Stimulated activated CD8-positive, alpha-beta memory T cell treated with anti-CD3 and anti-CD28 coated beads, Interleukin-15, amount 100 ng/mL, for 4 hours (primary cell): ENCODE results near the gene CDHR2.
A peak's percentile ranks its signal among the peaks of the same experiment; 100 is the strongest.
"Not testable (repeated sequence)": the region's sequence is repeated elsewhere in the genome, so short reads cannot be mapped to it uniquely, and the experiment has no call there.

Experiments
- DNase-seq, 2 donors: peaks; one replicate each; pipeline ENCODE4 v3.0.0-alpha.2; 2020; ENCODE audit warnings: low read depth in 2 of 2

CDHR2 gene

DNA sequence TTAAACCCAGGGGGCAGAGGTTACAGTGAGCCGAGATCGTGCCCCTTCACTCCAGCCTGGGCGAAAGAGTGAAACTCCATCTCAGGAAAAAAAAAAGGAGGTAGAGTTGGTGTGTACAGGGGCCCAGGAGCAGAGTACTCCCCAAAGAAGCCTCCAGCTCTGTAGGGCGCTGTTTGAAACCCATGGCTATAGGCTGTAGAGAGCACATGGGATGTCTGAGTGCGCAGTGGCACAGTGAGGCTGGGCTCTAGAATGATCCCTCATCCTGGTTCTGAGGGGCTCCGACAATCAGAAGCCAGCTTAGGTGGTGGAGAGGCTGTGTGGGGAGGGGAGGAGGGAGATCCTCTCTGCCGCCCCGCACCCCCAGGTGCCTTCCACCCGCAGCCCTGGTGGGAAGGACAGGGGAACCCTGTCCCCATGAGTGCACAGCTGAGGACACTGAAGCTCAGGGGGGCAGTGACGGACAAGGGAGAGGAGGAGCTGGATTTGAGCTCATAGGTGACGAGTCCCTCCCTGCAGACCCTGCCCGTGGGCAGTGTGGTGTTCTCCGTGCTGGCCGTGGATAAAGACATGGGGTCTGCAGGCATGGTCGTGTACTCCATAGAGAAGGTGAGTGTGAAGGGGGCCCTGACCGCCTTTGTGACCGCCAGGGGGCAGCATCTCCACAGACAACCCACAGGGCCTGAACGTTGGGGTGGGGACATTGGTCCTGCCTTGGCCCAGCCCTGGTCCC is 24.6 kb downstream of the CDHR2 start:
- DNase-seq: peak; percentile 49

DNA sequence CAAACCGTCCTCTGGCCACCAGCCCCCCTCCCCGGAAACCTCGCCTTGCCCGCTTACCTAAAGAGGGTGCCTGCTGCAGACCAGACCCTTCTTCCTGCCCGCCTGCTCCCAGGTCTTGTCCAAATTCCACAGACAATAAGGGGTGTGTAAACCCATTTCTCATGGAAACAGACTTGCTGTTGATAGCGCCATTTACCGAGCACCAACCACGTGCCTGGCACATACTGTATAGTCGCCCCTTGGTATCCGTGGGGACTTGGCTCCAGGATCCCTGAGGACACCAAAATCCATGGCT is 25.1 kb downstream of the CDHR2 start:
- DNase-seq: no peak

DNA sequence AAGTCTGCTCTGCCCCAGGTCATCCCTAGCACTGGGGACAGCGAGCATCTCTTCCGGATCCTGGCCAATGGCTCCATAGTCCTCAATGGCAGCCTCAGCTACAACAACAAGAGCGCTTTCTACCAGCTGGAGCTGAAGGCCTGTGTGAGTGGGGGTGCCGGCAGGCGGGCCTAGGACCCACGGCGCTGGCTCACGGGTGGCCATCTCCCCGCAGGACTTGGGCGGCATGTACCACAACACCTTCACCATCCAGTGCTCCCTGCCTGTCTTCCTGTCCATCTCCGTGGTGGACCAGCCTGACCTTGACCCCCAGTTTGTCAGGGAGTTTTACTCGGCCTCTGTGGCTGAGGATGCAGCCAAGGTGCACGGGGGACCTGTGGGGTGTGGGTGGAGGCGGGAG is 25.9 kb downstream of the CDHR2 start:
- DNase-seq: no peak

DNA sequence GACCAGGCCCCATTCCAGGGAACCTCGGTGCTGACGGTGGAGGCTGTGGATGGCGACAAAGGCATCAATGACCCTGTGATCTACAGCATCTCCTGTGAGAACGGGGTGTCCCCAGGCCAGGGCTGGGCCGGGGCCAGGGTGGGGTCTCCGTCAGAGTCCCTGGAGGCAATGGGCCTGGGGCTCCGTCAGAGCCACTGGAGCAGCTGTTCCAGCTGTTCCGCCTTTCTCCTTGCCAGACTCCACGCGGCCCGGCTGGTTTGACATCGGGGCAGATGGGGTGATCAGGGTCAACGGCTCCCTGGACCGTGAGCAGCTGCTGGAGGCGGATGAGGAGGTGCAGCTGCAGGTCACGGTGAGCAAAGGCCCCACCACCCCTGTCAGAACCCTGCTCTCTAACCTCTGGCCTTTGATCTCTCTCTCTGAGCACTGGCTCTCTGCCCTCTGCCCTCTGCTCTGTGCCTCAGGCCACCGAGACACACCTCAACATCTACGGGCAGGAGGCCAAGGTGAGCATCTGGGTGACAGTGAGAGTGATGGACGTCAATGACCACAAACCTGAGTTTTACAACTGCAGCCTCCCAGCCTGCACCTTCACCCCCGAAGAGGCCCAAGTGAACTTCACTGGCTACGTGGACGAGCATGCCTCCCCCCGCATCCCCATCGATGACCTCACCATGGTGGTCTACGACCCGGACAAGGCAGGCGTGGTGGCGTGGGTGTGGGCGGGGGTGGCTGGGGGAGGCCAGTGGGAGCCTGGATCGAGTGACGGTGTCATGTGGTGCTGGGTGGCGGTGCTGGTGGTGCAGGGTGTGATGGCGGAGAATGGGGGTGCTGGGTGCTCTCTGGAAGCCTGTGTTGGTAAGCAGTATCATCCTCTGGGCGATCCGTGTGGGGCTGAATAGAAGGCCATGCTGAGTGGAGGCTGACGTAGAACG is 26.6 kb downstream of the CDHR2 start:
- DNase-seq: no peak

DNA sequence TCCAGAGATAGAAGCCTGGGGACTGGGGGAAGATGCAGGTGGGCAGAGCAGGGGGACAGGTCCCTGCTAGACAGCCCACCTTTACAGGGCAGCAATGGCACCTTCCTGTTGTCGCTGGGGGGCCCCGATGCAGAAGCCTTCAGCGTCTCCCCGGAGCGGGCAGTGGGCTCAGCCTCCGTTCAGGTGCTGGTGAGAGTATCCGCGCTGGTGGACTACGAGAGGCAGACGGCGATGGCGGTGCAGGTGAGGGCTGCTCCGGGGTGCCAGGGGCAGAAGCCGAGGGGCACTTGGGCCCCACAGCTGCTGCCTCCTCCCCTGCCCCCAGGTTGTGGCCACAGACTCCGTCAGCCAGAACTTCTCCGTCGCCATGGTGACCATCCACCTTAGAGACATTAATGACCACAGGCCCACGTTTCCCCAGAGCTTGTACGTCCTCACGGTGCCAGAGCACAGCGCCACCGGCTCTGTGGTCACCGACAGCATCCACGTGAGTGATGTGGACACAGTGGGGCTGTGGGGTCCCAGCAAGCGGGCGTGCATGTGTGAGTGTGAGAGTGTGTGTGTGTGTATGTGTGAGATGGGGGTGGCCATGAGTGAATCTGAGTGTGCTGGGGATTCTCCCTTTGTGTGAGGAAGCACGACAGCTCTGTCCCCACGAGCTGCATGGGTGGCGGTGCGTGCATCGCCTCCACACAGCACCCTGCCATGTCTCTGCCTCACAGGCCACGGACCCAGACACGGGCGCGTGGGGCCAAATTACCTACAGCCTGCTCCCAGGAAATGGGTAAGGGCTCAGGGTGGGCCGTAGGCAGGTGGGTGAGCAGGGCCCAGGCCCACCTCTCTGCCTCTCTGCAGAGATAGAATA is 28.4 kb downstream of the CDHR2 start:
- no peak for DNase-seq

DNA sequence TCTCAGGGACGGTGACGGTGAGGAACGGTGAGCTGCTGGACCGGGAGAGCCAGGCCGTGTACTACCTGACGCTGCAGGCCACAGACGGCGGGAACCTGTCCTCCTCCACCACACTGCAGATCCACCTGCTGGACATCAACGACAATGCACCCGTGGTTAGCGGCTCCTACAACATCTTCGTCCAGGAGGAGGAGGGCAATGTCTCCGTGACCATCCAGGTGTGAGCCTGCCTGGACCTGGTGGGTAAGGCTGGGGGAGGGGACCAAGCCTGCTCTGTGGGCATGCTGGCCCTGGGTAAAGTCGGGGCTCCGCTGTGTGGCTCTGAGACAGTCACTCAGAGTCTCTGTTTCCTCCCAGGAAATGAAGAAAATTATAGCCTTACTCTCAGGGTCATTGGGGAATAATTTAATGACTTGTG is 29.3 kb downstream of the CDHR2 start:
- DNase-seq: no peak

DNA sequence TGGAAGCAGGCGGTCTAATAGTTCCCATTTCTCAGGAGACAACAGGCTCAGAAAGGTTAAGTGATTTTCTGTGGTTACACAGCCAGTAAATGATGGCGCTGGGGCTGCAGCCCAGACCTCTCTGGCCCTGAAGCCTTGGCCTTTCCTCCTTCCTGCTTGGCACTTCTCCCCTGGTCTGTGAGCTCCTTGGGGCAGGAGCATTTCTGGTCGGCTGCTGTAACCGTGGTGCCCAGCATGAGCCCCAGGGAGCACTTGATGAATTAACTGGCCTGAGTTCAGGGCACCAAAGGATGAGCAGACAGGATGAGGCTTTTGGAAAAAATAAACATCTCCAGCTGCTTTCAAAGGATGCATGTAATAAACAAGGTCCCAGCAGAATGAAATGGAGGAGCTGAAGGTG is 30.2 kb downstream of the CDHR2 start:
- DNase-seq: no peak

DNA sequence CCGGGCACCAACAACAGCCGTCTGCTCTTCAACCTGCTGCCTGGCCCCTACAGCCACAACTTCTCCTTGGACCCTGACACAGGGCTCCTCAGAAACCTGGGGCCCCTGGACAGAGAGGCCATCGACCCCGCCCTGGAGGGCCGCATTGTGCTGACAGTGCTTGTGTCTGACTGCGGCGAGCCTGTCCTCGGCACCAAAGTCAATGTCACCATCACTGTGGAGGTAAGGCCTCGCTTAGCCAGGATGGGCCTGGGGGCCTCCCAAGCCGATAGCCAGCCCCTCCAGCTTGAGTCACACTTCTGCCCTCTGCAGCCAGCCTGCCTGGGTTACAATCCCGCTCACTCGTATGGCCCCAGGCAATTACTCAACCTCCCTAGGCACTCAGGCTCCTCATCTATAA is 32.2 kb downstream of the CDHR2 start:
- no peak for DNase-seq

DNA sequence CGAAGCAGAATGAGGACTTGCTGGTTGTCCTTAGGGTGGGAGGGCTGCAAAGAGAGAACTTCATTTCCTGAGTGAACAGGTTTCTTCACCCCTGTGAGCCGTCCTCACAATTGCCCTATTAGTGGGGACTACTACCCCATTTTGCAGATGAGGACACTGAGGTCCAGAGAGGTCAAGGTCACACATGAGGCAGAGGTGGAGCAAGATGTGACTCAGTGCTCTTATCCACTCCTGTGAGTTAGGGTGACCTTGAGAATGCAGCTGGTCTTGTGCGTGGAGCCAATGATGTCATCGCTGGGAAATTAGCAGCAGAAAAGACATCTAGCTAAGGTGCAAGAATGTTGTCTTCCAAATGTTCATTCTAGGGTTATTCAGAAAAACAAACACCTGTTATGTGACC is 33.9 kb downstream of the CDHR2 start:
- no peak for DNase-seq

DNA sequence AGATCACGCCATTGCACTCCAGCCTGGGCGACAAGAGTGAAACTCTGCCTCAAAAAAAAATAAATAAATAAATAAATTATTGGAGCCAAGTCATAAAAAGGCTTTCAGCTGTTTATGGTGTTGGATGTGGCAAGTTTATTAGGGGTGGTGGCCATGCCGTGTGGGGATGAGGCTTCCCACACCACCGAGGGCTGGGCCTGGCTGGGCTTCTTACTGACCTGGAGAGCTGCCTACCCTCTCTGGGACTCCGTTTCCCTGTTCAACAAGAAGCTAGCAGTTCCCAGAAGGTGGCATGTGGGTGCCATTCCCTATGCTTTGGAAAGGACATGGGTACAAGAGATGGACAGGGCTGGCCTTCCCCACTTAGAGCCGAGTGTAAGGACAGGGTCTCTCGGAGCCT is 38.3 kb downstream of the CDHR2 start:
- DNase-seq: no peak

DNA sequence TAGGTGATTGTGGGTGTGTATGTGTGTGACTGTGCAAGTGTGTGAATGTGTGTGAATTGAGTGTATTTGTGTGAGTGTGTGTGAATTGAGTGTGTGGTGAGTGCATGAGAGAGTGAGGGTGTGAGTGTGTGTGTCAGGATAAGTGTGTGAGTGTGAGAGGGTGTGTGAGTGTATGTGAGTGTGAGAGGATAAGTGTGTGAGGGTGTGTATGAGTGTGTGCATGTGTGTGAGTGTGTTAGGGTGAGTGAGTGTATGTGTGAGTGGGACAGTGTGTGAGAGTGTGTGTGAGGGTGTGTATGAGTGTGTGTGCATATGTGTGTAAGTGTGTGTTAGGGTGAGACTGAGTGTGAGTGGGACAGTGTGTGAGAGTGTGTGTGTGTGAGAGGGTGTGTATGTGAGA is 39.2 kb downstream of the CDHR2 start:
- DNase-seq: no peak

DNA sequence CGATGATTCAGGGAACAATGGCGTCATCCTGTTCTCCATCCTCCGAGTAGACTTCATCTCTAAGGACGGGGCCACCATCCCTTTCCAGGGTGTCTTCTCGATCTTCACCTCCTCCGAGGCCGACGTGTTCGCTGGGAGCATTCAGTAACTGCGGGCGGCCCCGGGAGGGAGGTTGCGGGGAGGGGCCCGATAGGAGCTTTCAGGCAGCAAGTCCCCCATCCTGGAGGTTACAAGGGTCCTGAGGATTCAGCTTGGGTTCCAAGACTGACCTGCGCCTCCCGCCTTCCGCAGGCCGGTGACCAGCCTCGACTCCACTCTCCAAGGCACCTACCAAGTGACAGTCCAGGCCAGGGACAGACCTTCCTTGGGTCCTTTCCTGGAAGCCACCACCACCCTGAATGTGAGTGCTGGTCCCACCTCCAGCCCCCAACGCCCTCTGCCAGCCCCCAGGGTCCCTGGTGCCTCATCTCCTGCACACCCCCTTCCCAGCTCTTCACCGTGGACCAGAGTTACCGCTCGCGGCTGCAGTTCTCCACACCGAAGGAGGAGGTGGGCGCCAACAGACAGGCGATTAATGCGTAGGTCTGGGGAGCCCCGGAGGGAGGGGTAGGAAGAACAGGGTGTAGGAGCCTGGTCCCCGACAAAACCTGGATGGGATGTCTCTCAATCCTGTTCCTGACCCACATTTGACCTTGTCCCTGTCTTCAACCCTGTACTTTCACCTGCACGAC is 40.1 kb downstream of the CDHR2 start:
- DNase-seq: no peak

DNA sequence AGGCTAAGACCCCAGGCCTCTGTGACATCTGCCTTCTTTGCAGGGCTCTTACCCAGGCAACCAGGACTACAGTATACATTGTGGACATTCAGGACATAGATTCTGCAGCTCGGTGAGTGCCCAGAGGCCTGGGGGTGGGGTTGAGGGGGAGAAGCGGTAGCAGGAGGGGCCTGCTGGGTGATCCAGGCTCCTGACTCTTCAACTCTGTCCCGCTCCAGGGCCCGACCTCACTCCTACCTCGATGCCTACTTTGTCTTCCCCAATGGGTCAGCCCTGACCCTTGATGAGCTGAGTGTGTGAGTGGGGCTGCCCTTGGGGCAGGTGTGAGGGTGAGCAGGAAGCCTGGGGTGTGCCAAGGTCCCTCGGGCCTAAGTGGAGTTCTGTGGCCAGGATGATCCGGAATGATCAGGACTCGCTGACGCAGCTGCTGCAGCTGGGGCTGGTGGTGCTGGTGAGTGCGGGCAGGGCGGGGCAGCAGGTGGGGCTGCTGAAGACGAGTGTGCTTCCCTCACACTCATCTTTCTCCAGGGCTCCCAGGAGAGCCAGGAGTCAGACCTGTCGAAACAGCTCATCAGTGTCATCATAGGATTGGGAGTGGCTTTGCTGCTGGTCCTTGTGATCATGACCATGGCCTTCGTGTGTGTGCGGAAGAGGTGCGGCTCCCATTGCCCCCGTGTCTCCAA is 41.0 kb downstream of the CDHR2 start:
- no peak for DNase-seq

DNA sequence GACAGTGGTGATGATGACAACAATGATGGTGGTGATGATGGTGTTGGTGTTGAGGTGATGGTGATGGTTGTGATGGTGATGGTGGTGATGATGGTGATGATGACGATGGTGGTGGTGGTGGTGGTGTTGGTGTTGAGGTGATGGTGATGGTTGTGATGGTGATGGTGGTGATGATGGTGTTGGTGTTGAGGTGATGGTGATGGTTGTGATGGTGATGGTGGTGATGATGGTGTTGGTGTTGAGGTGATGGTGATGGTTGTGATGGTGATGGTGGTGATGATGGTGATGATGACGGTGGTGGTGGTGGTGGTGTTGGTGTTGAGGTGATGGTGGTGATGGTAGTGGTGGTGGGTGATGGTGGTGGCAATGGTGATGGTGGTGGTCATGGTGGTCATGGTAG is 42.5 kb downstream of the CDHR2 start:
- not testable (repeated sequence) for DNase-seq

DNA sequence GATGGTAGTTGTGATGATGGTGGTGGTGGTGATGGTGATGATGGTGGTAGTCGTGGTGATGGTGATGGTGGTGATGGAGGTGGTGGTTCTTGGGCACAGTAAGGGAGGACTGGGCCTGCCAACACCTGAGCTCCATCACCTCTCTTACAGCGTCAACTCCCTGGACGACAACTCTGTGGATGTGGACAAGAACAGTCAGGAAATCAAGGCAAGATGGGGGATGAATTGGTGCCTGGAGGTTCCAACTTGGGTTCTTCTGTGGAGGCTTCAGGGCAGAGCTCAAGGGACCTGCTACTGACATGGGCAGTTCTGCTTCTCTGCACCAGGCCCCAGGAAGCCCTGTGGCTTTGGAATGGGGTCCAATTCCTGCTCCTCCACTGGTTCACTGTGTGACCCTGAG is 43.4 kb downstream of the CDHR2 start:
- no peak for DNase-seq

DNA sequence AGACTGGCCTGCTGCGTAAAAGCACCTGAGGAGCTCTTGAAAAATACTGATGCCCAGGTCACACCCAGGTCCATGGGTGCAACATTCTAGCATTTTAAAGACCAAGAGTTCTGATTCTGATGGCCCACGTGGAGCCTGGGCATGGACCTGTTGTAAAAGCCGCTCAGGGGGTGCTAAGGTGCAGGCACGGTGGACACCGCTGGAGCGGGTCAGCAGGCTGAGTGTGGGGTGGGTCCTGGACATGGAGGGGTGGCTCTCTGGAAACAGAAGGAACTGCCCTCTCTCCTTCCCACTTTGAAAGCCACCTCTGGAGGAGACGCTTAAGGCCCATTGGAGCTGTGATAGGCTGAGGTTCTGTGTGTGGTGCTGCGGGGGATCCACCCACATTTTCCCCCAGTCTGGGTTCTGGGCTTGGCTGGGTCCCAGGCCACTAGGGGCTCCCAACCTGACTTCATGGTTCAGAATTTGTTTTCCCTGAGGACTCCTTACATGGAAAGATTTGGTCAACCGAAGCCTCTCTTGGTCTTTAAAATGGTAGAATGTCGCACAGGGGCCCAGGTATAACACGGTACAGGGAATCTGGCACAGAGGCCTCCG is 44.2 kb downstream of the CDHR2 start:
- no peak for DNase-seq

DNA sequence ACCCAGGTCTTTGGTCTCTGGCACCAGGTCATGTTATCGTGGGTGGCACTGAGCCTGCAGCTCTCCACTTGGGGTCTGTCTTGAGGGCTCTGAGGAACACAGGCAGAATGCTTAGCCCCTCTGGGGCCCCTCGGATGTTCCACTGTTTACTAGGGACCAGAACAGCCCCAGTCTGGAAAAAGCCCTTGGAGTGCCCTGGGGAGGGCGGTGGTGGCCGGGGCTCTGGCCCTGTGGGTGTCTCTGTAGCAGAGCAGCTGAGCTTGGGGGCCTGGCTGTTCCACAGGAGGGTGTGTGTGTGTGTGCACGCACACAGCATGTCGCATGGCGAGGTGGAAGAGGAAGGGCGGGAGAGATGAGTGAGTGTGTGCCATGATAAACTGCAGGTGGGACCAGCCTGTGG is 45.4 kb downstream of the CDHR2 start:
- DNase-seq: no peak

DNA sequence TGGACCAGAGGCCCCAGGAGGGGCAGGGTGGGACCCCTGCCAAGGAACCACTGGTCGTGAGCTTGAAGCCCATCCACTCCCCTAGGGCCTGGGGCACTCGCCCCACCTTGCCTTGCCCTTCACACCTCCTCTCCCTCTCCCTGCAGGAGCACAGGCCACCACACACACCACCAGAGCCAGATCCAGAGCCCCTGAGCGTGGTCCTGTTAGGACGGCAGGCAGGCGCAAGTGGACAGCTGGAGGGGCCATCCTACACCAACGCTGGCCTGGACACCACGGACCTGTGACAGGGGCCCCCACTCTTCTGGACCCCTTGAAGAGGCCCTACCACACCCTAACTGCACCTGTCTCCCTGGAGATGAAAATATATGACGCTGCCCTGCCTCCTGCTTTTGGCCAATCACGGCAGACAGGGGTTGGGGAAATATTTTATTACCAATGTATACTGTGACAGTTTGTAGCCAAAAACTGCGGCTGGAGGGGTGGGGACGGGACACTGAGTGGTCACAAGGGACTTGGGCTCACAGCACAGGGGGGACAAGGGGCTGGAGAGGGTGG is 46.3 kb downstream of the CDHR2 start:
- DNase-seq: no peak

DNA sequence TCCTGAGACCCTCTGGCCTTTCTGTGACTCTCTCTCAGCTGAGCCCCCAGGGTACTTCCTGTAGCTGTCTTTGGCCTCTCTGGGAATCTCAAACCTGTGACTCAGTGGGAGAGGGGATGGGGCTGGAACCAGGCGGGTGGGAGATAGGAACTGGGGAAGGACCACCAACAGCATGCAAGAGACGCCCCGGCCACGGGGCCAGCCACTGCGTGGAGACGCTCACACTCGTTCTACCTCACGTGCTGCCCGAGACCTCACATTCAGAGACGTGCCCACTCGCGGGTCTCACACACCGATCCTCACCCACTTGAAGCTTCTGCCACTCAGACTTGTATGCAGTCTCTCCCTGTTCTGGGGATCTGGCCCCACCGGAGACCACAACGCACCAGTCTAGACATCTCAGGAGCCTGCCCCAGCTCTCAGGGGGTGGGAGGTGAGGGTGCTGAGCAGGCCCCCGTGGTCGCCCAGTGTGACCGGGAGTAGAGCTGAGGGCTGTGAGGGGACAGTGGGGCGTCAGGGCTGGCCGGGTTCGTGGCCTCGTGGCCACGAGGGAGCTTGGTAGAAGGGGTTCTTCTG is 47.0 kb downstream of the CDHR2 start:
- DNase-seq: no peak
